Cardiac fibroblast (primary cell): ENCODE results near the gene CYP17A1.
"Not testable (repeated sequence)": the region's sequence is repeated elsewhere in the genome, so short reads cannot be mapped to it uniquely, and the experiment has no call there.

Experiments
- DNase-seq, 2 donors: peaks; one replicate each; pipeline versions ENCODE4 v3.0.0 to v3.0.0-alpha.2; 2010; ENCODE audit warnings: low read depth in 2 of 2
- H3K4me3 ChIP-seq, 2 donors: replicated peaks in 1 of 2; 1 replicate in 1 of 2; 2 replicates in 1 of 2; pipeline ENCODE4 v1.5.1; 2011; ENCODE audit warnings: low read depth in 2 of 2, low read length in 2 of 2, mild to moderate bottlenecking in 2 of 2, moderate library complexity in 1 of 2
- CTCF ChIP-seq: IDR thresholded peaks from one replicate; pipeline ENCODE4 v1.5.1; 2011; ENCODE audit warnings: low read depth, mild to moderate bottlenecking, low read length, inconsistent platforms

CYP17A1 gene

GRCh38 chr10:102869258-102870198, 32.3 kb upstream of the CYP17A1 start, which contains the start of gene AS3MT:
AS3MT (plus strand) TSS chr10:102869470; CDS start chr10:102869593, 123 bp downstream.
- DNase-seq, result peak in 1 of 2 donors; percentile 9

GRCh38 chr10:102868911-102869257, 31.7 kb upstream of the CYP17A1 start:
- peak overlapping the region; percentile 50 to 52 for H3K4me3 ChIP-seq
- TF ChIP-seq CTCF, result no peak
- no peak for DNase-seq

More at GRCh38 chr10:102869258-102870198, 32.3 kb upstream of the CYP17A1 start, which contains the start of gene AS3MT:
- no peak for TF ChIP-seq CTCF
- H3K4me3 ChIP-seq, result peak within 1 kb of the TSS; percentile 50 to 52

GRCh38 chr10:102865620-102866019, 28.4 kb upstream of the CYP17A1 start:
- H3K4me3 ChIP-seq, result no peak overlapping the region
- TF ChIP-seq CTCF, result no peak
- no peak for DNase-seq

- no peak for DNase-seq
- no peak overlapping the region for H3K4me3 ChIP-seq
- TF ChIP-seq CTCF, result no peak
Observed at GRCh38 chr10:102863660-102864059, 26.4 kb upstream of the CYP17A1 start.

- no peak for DNase-seq
- H3K4me3 ChIP-seq, result no peak overlapping the region
- no peak for TF ChIP-seq CTCF
Observed at GRCh38 chr10:102859911-102860310, 22.7 kb upstream of the CYP17A1 start.

GRCh38 chr10:102856758-102857424, 19.7 kb upstream of the CYP17A1 start:
- no peak for DNase-seq
- TF ChIP-seq CTCF, result no peak
- H3K4me3 ChIP-seq, result no peak overlapping the region

- not testable (repeated sequence) for H3K4me3 ChIP-seq
- DNase-seq, result peak; percentile 91 to 98
Observed at GRCh38 chr10:102855731-102856436, 18.7 kb upstream of the CYP17A1 start.

- H3K4me3 ChIP-seq, DNase-seq: not testable (repeated sequence)
Observed at GRCh38 chr10:102853237-102853636, 16.0 kb upstream of the CYP17A1 start.
